ENCODE results near the gene SLCO4A1. TPM values are rescaled to one million over a fixed set of nuclear protein-coding genes. Genes with fewer than 3 reads are reported as not detected.

Gene SLCO4A1
- total RNA-seq, 5 donors from 2014 or later (not counting 1 experiment from before 2014, with no cell fraction given): 0.98 to 7.2 (median 5.4) TPM

DNA sequence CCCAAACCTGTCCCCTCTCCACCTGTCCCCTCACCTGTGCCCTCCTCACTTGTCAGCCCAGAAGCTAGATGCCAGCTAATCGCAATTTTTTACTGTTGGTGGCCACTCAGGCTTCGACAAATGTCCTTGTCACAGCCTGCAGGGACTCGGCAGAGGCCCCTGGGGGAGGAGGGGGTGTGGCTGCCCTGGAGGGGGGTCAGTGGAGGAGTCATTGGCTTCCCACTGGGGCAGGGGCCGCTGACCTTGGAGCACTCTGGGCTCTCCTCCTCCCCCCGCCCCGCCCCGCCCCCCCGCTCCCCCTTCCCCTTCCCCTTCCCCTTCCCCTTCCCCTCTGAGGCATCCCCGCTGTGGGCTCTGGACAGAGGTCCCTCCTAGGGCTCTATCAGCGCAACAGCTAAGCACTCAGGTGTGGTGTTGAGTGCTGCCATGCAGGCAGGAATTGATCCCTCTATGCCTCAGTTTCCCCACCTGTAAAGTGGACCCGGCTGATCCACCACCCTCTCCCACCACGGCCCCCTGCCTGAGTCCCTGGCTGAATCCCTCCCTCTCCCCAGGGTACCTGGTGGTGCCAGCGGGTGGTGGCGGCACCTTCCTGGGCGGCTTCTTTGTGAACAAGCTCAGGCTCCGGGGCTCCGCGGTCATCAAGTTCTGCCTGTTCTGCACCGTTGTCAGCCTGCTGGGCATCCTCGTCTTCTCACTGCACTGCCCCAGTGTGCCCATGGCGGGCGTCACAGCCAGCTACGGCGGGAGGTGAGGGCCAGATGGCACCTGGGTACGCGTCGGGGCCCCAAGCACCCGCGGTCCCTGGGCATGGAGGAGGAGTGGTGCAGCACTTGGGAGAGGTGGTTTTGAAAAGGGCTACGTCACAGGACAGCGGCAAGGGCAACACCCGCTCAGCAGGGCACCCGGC is 23.8 kb downstream of the SLCO4A1 start:
- no peak for DNase-seq
- 96% methylated on average over 17 of the region's 33 CpGs for WGBS (ENCODE audit: insufficient coverage)
- CTCF ChIA-PET: no interaction called here
- ATAC-seq (replicated peaks in 1 of 4): no peak
- Histone ChIP-seq H3K27ac (ENCODE audit: low read length) (no peak overlapping the region), H3K4me3 (ENCODE audit: control insufficient read depth in 1 of 2, extremely low read depth in 1 of 2, low read length in 1 of 2) (no peak overlapping the region), H3K4me1 (ENCODE audit: control insufficient read depth in 1 of 2, extremely low read depth in 1 of 2, insufficient read depth in 2 of 2, low read length in 2 of 2) (no peaks in the 10 kb centered on the region), H3K9me3 (no peaks in the 10 kb centered on the region), H3K36me3 (ENCODE audit: control insufficient read depth in 2 of 2, extremely low read depth in 1 of 2, insufficient read depth in 1 of 2, low read length in 1 of 2) (no peaks in the 10 kb centered on the region), H3K27me3 (replicated peaks in 1 of 2; ENCODE audit: control insufficient read depth in 2 of 2, extremely low read depth in 1 of 2, insufficient read depth in 2 of 2, low read length in 1 of 2) (no peaks in the 10 kb centered on the region)
- no peaks in the 10 kb centered on the region for H3K27me3 Mint-ChIP-seq
- no peaks in the 10 kb centered on the region for H3K36me3 Mint-ChIP-seq
- POLR2A ChIA-PET: no interaction called here
- no peak overlapping the region for H3K4me3 Mint-ChIP-seq
- H3K9me3 Mint-ChIP-seq: no peaks in the 10 kb centered on the region
- H3K27ac Mint-ChIP-seq: no peak overlapping the region
- peaks cover 0 to 2% (median 0%) of the 10 kb centered on the region in 3 donors for H3K4me1 Mint-ChIP-seq

- Mint-ChIP-seq H3K27ac (no peak overlapping the region), H3K36me3 (no peaks in the 10 kb centered on the region), H3K4me1 (peaks cover 0 to 2% (median 0%) of the 10 kb centered on the region in 3 donors), H3K27me3 (no peaks in the 10 kb centered on the region), H3K4me3 (no peak overlapping the region), H3K9me3 (no peaks in the 10 kb centered on the region)
- CTCF ChIA-PET: interaction anchor here in 1 of 2 donors (0.7 kb wide), 1 partner anchor 300 kb away, joined by 3 read pairs; no protein-coding TSS in a partner anchor
- H3K27ac ChIP-seq (ENCODE audit: low read length): no peak overlapping the region
- WGBS (ENCODE audit: insufficient coverage): 92% methylated on average over 24 of the region's 27 CpGs
- POLR2A ChIA-PET: interaction anchor here in 1 of 2 donors (0.5 kb wide), 1 partner anchor 84 kb away, joined by 5 read pairs; no protein-coding TSS in a partner anchor
- H3K4me1 ChIP-seq (ENCODE audit: control insufficient read depth in 1 of 2, extremely low read depth in 1 of 2, insufficient read depth in 2 of 2, low read length in 2 of 2): no peaks in the 10 kb centered on the region
- H3K27me3 ChIP-seq (replicated peaks in 1 of 2; ENCODE audit: control insufficient read depth in 2 of 2, extremely low read depth in 1 of 2, insufficient read depth in 2 of 2, low read length in 1 of 2): no peaks in the 10 kb centered on the region
- no peaks in the 10 kb centered on the region for H3K9me3 ChIP-seq
- ATAC-seq (replicated peaks in 1 of 4) (no peak), DNase-seq (no peak)
- H3K4me3 ChIP-seq (ENCODE audit: control insufficient read depth in 1 of 2, extremely low read depth in 1 of 2, low read length in 1 of 2): no peak overlapping the region
- no peaks in the 10 kb centered on the region for H3K36me3 ChIP-seq (ENCODE audit: control insufficient read depth in 2 of 2, extremely low read depth in 1 of 2, insufficient read depth in 1 of 2, low read length in 1 of 2)
Measured at GRCh38 chr20:62666736-62667529, 24.6 kb downstream of the SLCO4A1 start.

DNA sequence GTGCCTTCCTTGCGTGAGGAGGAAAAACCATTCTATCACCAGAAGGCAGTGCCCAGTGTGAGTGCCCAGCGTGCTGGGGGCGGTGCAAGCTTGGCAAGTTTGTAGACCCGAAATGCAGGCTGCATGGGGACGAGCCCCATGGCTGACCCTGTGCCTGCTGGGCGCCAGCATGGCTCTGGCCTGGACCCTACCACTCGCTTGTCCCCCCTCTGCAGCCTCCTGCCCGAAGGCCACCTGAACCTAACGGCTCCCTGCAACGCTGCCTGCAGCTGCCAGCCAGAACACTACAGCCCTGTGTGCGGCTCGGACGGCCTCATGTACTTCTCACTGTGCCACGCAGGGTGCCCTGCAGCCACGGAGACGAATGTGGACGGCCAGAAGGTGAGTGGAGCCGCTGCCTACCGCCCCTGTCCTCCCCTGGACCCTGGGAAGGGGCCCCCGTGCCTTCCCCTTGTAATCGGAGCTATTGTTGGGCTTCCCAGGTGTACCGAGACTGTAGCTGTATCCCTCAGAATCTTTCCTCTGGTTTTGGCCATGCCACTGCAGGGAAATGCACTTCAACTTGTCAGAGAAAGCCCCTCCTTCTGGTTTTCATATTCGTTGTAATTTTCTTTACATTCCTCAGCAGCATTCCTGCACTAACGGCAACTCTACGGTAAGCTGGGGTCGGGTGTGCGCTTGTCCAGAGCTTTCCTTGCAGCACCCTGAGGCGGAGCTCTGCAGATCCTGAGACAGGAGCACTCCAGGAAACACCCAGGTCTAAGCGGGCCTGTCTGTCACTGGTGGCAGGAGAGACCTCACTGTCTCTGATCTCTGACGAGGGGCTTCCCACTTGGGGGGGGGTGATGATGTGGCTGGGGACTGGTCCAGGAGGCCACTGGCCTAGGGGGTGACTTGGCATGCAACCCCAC is 25.5 kb downstream of the SLCO4A1 start:
- no peak overlapping the region for H3K27ac Mint-ChIP-seq
- H3K36me3 ChIP-seq (ENCODE audit: control insufficient read depth in 2 of 2, extremely low read depth in 1 of 2, insufficient read depth in 1 of 2, low read length in 1 of 2): no peaks in the 10 kb centered on the region
- H3K27me3 Mint-ChIP-seq: no peaks in the 10 kb centered on the region
- ATAC-seq (replicated peaks in 1 of 4): no peak
- CTCF ChIA-PET: interaction anchor here in 1 of 2 donors (0.7 kb wide), 2 partner anchors 17 to 299 kb away, joined by 3 to 4 read pairs; no protein-coding TSS in a partner anchor
- H3K27ac ChIP-seq (ENCODE audit: low read length): no peak overlapping the region
- DNase-seq: no peak
- H3K36me3 Mint-ChIP-seq: no peaks in the 10 kb centered on the region
- H3K9me3 Mint-ChIP-seq: no peaks in the 10 kb centered on the region
- no peaks in the 10 kb centered on the region for H3K27me3 ChIP-seq (replicated peaks in 1 of 2; ENCODE audit: control insufficient read depth in 2 of 2, extremely low read depth in 1 of 2, insufficient read depth in 2 of 2, low read length in 1 of 2)
- POLR2A ChIA-PET: interaction anchor here in 1 of 2 donors (0.5 kb wide), 1 partner anchor 83 kb away, joined by 5 read pairs; no protein-coding TSS in a partner anchor
- H3K4me1 Mint-ChIP-seq: peaks cover 0 to 2% (median 0%) of the 10 kb centered on the region in 3 donors
- 93% methylated on average over 29 of the region's 30 CpGs for WGBS (ENCODE audit: insufficient coverage)
- no peak overlapping the region for H3K4me3 Mint-ChIP-seq
- no peaks in the 10 kb centered on the region for H3K4me1 ChIP-seq (ENCODE audit: control insufficient read depth in 1 of 2, extremely low read depth in 1 of 2, insufficient read depth in 2 of 2, low read length in 2 of 2)
- H3K9me3 ChIP-seq: no peaks in the 10 kb centered on the region
- no peak overlapping the region for H3K4me3 ChIP-seq (ENCODE audit: control insufficient read depth in 1 of 2, extremely low read depth in 1 of 2, low read length in 1 of 2)

GRCh38 chr20:62668441-62669027 is 26.2 kb downstream of the SLCO4A1 start:
- H3K36me3 ChIP-seq (ENCODE audit: control insufficient read depth in 2 of 2, extremely low read depth in 1 of 2, insufficient read depth in 1 of 2, low read length in 1 of 2): no peaks in the 10 kb centered on the region

DNA sequence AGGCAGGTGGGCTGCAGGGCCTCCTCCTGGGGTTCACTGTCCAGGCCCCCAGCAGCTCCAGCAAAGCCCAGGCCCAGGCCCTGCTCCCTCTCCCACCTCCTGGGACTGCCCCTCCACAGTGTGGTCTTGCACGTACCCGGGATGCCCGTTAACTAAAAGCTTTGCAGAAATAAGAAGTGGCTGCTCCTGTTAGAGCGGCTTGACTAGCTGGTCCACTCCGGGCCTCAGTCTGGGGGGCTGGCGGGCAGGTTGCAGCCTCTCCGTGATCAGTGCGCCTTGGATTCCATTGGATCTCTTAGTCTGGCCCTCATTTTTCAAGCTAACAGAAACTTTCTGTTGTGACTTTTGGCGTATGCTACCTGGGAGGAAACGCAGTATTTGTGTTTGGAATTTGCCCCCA is 26.9 kb downstream of the SLCO4A1 start:
- Histone ChIP-seq H3K9me3 (no peaks in the 10 kb centered on the region), H3K27me3 (replicated peaks in 1 of 2; ENCODE audit: control insufficient read depth in 2 of 2, extremely low read depth in 1 of 2, insufficient read depth in 2 of 2, low read length in 1 of 2) (peaks cover 0 to 6% of the 10 kb centered on the region in 2 experiments), H3K27ac (ENCODE audit: low read length) (no peak overlapping the region), H3K36me3 (ENCODE audit: control insufficient read depth in 2 of 2, extremely low read depth in 1 of 2, insufficient read depth in 1 of 2, low read length in 1 of 2) (no peaks in the 10 kb centered on the region), H3K4me3 (ENCODE audit: control insufficient read depth in 1 of 2, extremely low read depth in 1 of 2, low read length in 1 of 2) (no peak overlapping the region), H3K4me1 (ENCODE audit: control insufficient read depth in 1 of 2, extremely low read depth in 1 of 2, insufficient read depth in 2 of 2, low read length in 2 of 2) (no peaks in the 10 kb centered on the region)
- H3K9me3 Mint-ChIP-seq: no peaks in the 10 kb centered on the region
- ChIA-PET CTCF (no interaction called here), POLR2A (no interaction called here)
- DNase-seq: no peak
- H3K27me3 Mint-ChIP-seq: no peaks in the 10 kb centered on the region
- H3K36me3 Mint-ChIP-seq: no peaks in the 10 kb centered on the region
- ATAC-seq (replicated peaks in 1 of 4): no peak
- no peak overlapping the region for H3K4me3 Mint-ChIP-seq
- no peak overlapping the region for H3K27ac Mint-ChIP-seq
- 98% methylated on average over 10 of the region's 10 CpGs for WGBS (ENCODE audit: insufficient coverage)
- peaks cover 0 to 2% (median 0%) of the 10 kb centered on the region in 3 donors for H3K4me1 Mint-ChIP-seq

More at GRCh38 chr20:62668441-62669027, 26.2 kb downstream of the SLCO4A1 start:
- H3K4me3 Mint-ChIP-seq: no peak overlapping the region
- H3K36me3 Mint-ChIP-seq: no peaks in the 10 kb centered on the region
- H3K27ac Mint-ChIP-seq: no peak overlapping the region
- no peaks in the 10 kb centered on the region for H3K9me3 Mint-ChIP-seq
- ChIA-PET CTCF (no interaction called here), POLR2A (no interaction called here)
- Histone ChIP-seq H3K27ac (ENCODE audit: low read length) (no peak overlapping the region), H3K4me1 (ENCODE audit: control insufficient read depth in 1 of 2, extremely low read depth in 1 of 2, insufficient read depth in 2 of 2, low read length in 2 of 2) (no peaks in the 10 kb centered on the region), H3K9me3 (no peaks in the 10 kb centered on the region), H3K4me3 (ENCODE audit: control insufficient read depth in 1 of 2, extremely low read depth in 1 of 2, low read length in 1 of 2) (no peak overlapping the region), H3K27me3 (replicated peaks in 1 of 2; ENCODE audit: control insufficient read depth in 2 of 2, extremely low read depth in 1 of 2, insufficient read depth in 2 of 2, low read length in 1 of 2) (peaks cover 0 to under 1% of the 10 kb centered on the region in 2 experiments)
- no peaks in the 10 kb centered on the region for H3K27me3 Mint-ChIP-seq
- ATAC-seq (replicated peaks in 1 of 4) (peak in 3 of 4 experiments; percentile 53 to 59 (median 58)), DNase-seq (peak in 19 of 35 experiments; percentile 4 to 66 (median 20))
- H3K4me1 Mint-ChIP-seq: peaks cover 0 to 2% (median 0%) of the 10 kb centered on the region in 3 donors
- 82% methylated on average over 9 of the region's 13 CpGs for WGBS (ENCODE audit: insufficient coverage)
